Fibroblast of mammary gland (primary cell): Measurements from ENCODE around the gene CDK6.

Source experiments
- DNase-seq: peaks from one replicate; pipeline ENCODE4 v3.0.0-alpha.2; 2010; ENCODE audit warnings: low read depth
- H3K4me3 ChIP-seq: 2 replicates; pipeline ENCODE4 v1.5.1; 2011; ENCODE audit warnings: low read depth, mild to moderate bottlenecking, low read length, moderate library complexity; ENCODE audit not compliant: control insufficient read depth
- TF ChIP-seq, protein P1 (sequence below): conservative IDR thresholded peaks from 2 replicates; pipeline ENCODE4 v1.5.1; 2011; ENCODE audit warnings: low read depth, low read length, inconsistent platforms; ENCODE audit not compliant: control insufficient read depth, insufficient read depth

The CDK6 gene

GRCh38 chr7:92751902-92752901 is 84.2 kb downstream of the CDK6 start:
- DNase-seq: peak; percentile 98
- H3K4me3 ChIP-seq: no peak overlapping the region
- TF ChIP-seq, protein P1, sequence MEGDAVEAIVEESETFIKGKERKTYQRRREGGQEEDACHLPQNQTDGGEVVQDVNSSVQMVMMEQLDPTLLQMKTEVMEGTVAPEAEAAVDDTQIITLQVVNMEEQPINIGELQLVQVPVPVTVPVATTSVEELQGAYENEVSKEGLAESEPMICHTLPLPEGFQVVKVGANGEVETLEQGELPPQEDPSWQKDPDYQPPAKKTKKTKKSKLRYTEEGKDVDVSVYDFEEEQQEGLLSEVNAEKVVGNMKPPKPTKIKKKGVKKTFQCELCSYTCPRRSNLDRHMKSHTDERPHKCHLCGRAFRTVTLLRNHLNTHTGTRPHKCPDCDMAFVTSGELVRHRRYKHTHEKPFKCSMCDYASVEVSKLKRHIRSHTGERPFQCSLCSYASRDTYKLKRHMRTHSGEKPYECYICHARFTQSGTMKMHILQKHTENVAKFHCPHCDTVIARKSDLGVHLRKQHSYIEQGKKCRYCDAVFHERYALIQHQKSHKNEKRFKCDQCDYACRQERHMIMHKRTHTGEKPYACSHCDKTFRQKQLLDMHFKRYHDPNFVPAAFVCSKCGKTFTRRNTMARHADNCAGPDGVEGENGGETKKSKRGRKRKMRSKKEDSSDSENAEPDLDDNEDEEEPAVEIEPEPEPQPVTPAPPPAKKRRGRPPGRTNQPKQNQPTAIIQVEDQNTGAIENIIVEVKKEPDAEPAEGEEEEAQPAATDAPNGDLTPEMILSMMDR: no peak

DNA sequence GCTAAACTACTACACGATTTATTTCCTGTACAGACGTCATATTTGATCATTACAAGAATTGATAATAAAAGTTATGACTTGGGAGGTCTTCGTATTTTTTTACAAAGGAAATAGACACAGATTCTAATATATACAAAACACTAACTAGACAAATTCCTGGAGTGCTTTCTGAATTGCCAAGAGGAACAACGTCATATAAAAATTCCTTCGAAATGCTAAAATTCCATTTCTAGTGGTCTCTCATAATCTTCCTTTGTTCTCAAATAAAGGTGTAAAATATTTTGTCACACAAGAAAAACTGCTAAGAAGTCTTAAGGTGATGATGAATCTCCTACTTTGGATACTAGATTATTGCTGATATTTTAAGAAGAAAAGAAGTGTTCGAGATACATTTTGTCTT is 85.4 kb downstream of the CDK6 start:
- no peak overlapping the region for H3K4me3 ChIP-seq
- no peak for DNase-seq
- TF ChIP-seq, protein P1: no peak

- peak; percentile 56 for DNase-seq
These were observed 85.9 kb downstream of the CDK6 start for GRCh38 chr7:92750447-92750839.

DNA sequence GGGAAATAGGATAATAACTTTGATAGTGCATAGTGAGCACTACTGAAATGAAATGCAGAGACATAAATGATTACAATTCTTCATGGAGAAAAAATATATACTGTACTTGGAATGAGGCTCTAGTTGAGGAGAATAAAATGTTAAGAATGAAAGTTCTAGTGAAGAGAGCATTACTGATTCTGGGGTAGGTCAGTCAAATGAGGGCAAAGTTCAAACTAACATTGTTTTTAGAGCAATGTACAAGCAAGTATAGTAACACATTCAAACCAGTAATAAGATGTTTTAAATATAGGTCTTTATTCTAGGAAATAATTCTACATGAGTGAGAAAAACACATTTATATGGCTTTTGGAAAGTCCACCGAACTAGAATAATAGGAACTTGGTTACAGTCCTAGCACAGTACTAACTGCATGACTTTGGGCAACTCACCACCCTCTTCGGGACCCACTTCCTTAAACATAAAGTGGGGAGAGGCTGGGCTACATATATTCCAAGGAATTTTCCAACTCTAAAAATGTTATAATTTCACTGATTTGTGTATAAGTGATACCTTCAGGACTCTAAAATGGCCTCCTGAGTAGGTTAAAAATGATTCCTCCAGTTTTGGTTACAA is 86.4 kb downstream of the CDK6 start:
- no peak for DNase-seq
- TF ChIP-seq, protein P1: no peak
- H3K4me3 ChIP-seq: no peak overlapping the region

More at GRCh38 chr7:92750447-92750839, 85.9 kb downstream of the CDK6 start:
- TF ChIP-seq, protein P1: no peak
- no peak overlapping the region for H3K4me3 ChIP-seq

DNA sequence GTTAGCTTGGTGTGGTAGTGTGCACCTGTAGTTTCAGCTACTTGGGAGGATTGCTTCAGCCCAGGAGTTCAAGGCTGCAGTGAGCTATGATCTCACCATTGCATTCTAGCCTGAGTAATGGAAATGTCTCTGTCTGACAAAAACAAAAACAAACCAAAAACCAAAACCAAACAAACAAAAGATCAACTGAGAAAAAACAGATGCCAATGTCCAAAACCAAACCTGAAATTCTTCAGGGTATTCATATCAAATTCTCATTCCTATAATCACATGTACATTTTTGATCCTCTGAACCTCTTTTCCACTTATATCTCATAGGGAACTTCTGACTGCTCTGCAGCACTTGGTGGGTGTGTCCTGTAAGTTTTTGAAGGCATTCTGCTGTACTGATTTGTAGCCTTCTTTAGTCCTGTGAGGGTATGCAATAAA is 87.0 kb downstream of the CDK6 start:
- TF ChIP-seq, protein P1: no peak
- peak; percentile 52 for DNase-seq
- H3K4me3 ChIP-seq: no peak overlapping the region

DNA sequence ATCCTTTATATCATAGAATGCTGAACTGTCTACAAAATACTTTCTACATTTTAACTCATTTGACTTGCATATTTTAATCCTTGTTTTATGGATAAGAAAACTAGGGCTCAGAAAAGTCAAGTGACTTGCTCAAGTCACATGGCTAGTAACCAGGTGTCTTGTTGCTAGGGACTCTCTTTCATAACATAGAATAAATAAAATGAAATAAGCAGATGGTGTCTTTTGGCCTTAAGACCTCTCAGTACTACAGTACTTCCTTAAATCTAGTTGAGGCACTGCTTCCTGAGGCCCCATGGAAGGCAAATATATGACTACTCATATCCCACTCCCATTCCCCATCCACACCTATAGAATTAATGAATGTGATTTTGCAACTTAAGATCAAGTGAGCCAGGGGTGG is 87.9 kb downstream of the CDK6 start:
- no peak for DNase-seq
- TF ChIP-seq, protein P1: no peak
- no peak overlapping the region for H3K4me3 ChIP-seq
